Right kidney (tissue), 9 donors: Measurements from ENCODE around the gene KRTAP4-3.
"Not testable (repeated sequence)": the region's sequence is repeated elsewhere in the genome, so short reads cannot be mapped to it uniquely, and the experiment has no call there.

Experiments
- DNase-seq: peaks from one replicate; pipeline ENCODE4 v3.0.0-alpha.2; 2016
- long read RNA-seq, 8 donors: transcript quantifications; one replicate each; lab custom pipeline, GENCODE V29; 2026

The KRTAP4-3 gene
- long read RNA-seq, donor 1 = 0 reads
- long read RNA-seq, donor 2 = 0 reads
- long read RNA-seq, donor 3 = 0 reads
- long read RNA-seq, donor 4 = 0 reads
- long read RNA-seq, donor 5 = 0 reads
- long read RNA-seq, donor 6 = 0 reads
- long read RNA-seq, donor 7 = 0 reads
- long read RNA-seq, donor 8 = 0 reads

GRCh38 chr17:41168121-41168520, at the start of gene KRTAP4-3:
Gene KRTAP4-3, minus strand, starts transcription at chr17:41168221. Its CDS starts 49 bp downstream, at chr17:41168172.
- DNase-seq = no peak

GRCh38 chr17:41215681-41216080, 47.7 kb upstream of the KRTAP4-3 start:
- DNase-seq = no peak

- no peak for DNase-seq
These were observed 44.6 kb upstream of the KRTAP4-3 start for GRCh38 chr17:41212524-41213169.

GRCh38 chr17:41211845-41212466, 43.9 kb upstream of the KRTAP4-3 start:
- DNase-seq = no peak

- no peak for DNase-seq
These were observed 31.5 kb upstream of the KRTAP4-3 start for GRCh38 chr17:41199421-41200078.

- no peak for DNase-seq
These were observed 28.0 kb upstream of the KRTAP4-3 start for GRCh38 chr17:41196068-41196467.

GRCh38 chr17:41190328-41190727, 22.3 kb upstream of the KRTAP4-3 start:
- DNase-seq = no peak

- DNase-seq = not testable (repeated sequence)
These were observed 21.9 kb upstream of the KRTAP4-3 start, which contains the start of gene KRTAP9-1 for GRCh38 chr17:41189837-41190318. Gene KRTAP9-1, plus strand, starts transcription at chr17:41189887. Its CDS starts 0 bp downstream, at chr17:41189887.

- DNase-seq = no peak
These were observed 18.9 kb upstream of the KRTAP4-3 start for GRCh38 chr17:41186872-41187271.

GRCh38 chr17:41185001-41185400, 17.0 kb upstream of the KRTAP4-3 start:
- no peak for DNase-seq

GRCh38 chr17:41184480-41184961, 16.5 kb upstream of the KRTAP4-3 start, which contains the start of gene KRTAP4-1:
Gene KRTAP4-1, minus strand, starts transcription at chr17:41184911. Its CDS starts 57 bp downstream, at chr17:41184854.
- no peak for DNase-seq

GRCh38 chr17:41178843-41179616, 11.0 kb upstream of the KRTAP4-3 start:
- no peak for DNase-seq

GRCh38 chr17:41178341-41178740, 10.3 kb upstream of the KRTAP4-3 start:
- DNase-seq = no peak

- no peak for DNase-seq
These were observed 9.8 kb upstream of the KRTAP4-3 start, which contains the start of gene KRTAP4-2 for GRCh38 chr17:41177727-41178271. Gene KRTAP4-2, minus strand, starts transcription at chr17:41178221. Its CDS starts 57 bp downstream, at chr17:41178164.

- DNase-seq = no peak
These were observed 8.8 kb upstream of the KRTAP4-3 start for GRCh38 chr17:41176744-41177387.

- DNase-seq = no peak
These were observed 3.9 kb upstream of the KRTAP4-3 start for GRCh38 chr17:41171886-41172285.

GRCh38 chr17:41167561-41167960, 460 bp downstream of the KRTAP4-3 start:
- no peak for DNase-seq

- no peak for DNase-seq
These were observed 4.2 kb downstream of the KRTAP4-3 start for GRCh38 chr17:41163828-41164227.

GRCh38 chr17:41160648-41161047, 7.4 kb downstream of the KRTAP4-3 start, which contains the start of gene KRTAP4-4:
Gene KRTAP4-4, minus strand, starts transcription at chr17:41160748. Its CDS starts 57 bp downstream, at chr17:41160691.
- DNase-seq = no peak

- not testable (repeated sequence) for DNase-seq
These were observed 7.8 kb downstream of the KRTAP4-3 start for GRCh38 chr17:41160190-41160589.

- no peak for DNase-seq
These were observed 14.2 kb downstream of the KRTAP4-3 start for GRCh38 chr17:41153856-41154255.
